ENCODE data around the gene PCF11. TPM values are rescaled to one million over a fixed set of nuclear protein-coding genes. Genes with fewer than 3 reads are reported as not detected.

PCF11 gene
- total RNA-seq, 1 experiment from 2014 or later: 46.1 TPM

GRCh38 chr11:83124636-83125424 lies 32.1 kb upstream of the PCF11 start:
- Mint-ChIP-seq H3K9me3 (no peaks in the 10 kb centered on the region), H3K4me1 (no peaks in the 10 kb centered on the region; the same call in 1 of the 2 replicates), H3K4me3 (no peak overlapping the region), H3K27ac (no peak overlapping the region), H3K27me3 (ENCODE audit: low read depth) (no peaks in the 10 kb centered on the region), H3K36me3 (no peaks in the 10 kb centered on the region)
- ChIA-PET POLR2A (no interaction called here), CTCF (no interaction called here)
- ATAC-seq (no peak), DNase-seq (ENCODE audit: low spot score) (no peak)
- TF ChIP-seq, protein P1, sequence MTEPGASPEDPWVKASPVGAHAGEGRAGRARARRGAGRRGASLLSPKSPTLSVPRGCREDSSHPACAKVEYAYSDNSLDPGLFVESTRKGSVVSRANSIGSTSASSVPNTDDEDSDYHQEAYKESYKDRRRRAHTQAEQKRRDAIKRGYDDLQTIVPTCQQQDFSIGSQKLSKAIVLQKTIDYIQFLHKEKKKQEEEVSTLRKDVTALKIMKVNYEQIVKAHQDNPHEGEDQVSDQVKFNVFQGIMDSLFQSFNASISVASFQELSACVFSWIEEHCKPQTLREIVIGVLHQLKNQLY (CRISPR knock-in tag; IDR thresholded peaks at IDR 0.05): no peak
- TF ChIP-seq TEAD4 (CRISPR knock-in tag; IDR thresholded peaks at IDR 0.05) (no peak), STAT6 (CRISPR knock-in tag; conservative IDR thresholded peaks at IDR 0.05; ENCODE audit: low read depth) (no peak)
- TF ChIP-seq, protein P2, sequence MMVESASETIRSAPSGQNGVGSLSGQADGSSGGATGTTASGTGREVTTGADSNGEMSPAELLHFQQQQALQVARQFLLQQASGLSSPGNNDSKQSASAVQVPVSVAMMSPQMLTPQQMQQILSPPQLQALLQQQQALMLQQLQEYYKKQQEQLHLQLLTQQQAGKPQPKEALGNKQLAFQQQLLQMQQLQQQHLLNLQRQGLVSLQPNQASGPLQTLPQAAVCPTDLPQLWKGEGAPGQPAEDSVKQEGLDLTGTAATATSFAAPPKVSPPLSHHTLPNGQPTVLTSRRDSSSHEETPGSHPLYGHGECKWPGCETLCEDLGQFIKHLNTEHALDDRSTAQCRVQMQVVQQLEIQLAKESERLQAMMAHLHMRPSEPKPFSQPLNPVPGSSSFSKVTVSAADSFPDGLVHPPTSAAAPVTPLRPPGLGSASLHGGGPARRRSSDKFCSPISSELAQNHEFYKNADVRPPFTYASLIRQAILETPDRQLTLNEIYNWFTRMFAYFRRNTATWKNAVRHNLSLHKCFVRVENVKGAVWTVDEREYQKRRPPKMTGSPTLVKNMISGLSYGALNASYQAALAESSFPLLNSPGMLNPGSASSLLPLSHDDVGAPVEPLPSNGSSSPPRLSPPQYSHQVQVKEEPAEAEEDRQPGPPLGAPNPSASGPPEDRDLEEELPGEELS (CRISPR knock-in tag; IDR thresholded peaks at IDR 0.05): no peak

DNA sequence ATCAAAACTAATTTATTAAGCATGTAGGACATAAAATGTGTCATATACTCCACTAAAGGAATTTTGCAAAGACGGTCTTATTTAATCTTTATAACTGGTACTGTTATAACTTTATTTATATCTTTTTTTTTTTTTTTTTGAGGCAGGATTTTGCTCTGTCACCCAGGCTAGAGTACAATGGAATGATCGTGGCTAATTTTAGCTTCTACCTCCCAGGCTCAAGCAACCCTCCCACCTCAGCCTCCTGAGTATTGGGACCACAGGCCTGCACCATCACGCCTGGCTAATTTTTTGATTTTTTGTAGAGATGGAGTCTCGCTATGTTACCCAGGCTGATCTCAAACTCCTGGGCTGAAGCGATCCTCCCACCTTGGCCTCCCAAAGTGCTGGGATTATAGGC lies 31.4 kb upstream of the PCF11 start:
- DNase-seq (ENCODE audit: low spot score) (no peak), ATAC-seq (no peak)
- POLR2A ChIA-PET: no interaction called here
- no peak for TF ChIP-seq ZMAT4 (CRISPR knock-in tag; IDR thresholded peaks at IDR 0.05)
- TF ChIP-seq ETV6 (CRISPR knock-in tag; IDR thresholded peaks at IDR 0.05): no peak
- no peak for TF ChIP-seq FOXP1 (CRISPR knock-in tag; IDR thresholded peaks at IDR 0.05; ENCODE audit: borderline replicate concordance)
- TF ChIP-seq, protein P3, sequence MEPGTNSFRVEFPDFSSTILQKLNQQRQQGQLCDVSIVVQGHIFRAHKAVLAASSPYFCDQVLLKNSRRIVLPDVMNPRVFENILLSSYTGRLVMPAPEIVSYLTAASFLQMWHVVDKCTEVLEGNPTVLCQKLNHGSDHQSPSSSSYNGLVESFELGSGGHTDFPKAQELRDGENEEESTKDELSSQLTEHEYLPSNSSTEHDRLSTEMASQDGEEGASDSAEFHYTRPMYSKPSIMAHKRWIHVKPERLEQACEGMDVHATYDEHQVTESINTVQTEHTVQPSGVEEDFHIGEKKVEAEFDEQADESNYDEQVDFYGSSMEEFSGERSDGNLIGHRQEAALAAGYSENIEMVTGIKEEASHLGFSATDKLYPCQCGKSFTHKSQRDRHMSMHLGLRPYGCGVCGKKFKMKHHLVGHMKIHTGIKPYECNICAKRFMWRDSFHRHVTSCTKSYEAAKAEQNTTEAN (CRISPR knock-in tag; IDR thresholded peaks at IDR 0.05): no peak
- no peak for TF ChIP-seq MYBL2 (CRISPR knock-in tag; IDR thresholded peaks at IDR 0.05)
- no peak for TF ChIP-seq GRHL2 (CRISPR knock-in tag; IDR thresholded peaks at IDR 0.05; ENCODE audit: insufficient replicate concordance, severe bottlenecking)
- no peak for TF ChIP-seq SOX15 (CRISPR knock-in tag; IDR thresholded peaks at IDR 0.05)
- TF ChIP-seq, protein P4, sequence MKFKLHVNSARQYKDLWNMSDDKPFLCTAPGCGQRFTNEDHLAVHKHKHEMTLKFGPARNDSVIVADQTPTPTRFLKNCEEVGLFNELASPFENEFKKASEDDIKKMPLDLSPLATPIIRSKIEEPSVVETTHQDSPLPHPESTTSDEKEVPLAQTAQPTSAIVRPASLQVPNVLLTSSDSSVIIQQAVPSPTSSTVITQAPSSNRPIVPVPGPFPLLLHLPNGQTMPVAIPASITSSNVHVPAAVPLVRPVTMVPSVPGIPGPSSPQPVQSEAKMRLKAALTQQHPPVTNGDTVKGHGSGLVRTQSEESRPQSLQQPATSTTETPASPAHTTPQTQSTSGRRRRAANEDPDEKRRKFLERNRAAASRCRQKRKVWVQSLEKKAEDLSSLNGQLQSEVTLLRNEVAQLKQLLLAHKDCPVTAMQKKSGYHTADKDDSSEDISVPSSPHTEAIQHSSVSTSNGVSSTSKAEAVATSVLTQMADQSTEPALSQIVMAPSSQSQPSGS (CRISPR knock-in tag; IDR thresholded peaks at IDR 0.05; ENCODE audit: borderline replicate concordance, low read depth): no peak
- no peaks in the 10 kb centered on the region; the same call in 1 of the 2 replicates for H3K4me1 Mint-ChIP-seq
- H3K4me3 Mint-ChIP-seq: no peak overlapping the region
- no peak overlapping the region for H3K27ac Mint-ChIP-seq
- no peaks in the 10 kb centered on the region for H3K9me3 Mint-ChIP-seq
- no peaks in the 10 kb centered on the region for H3K36me3 Mint-ChIP-seq
- CTCF ChIA-PET: no interaction called here
- H3K27me3 Mint-ChIP-seq (ENCODE audit: low read depth): no peaks in the 10 kb centered on the region

GRCh38 chr11:83127310-83127637 lies 29.7 kb upstream of the PCF11 start:
- DNase-seq (ENCODE audit: low spot score) (no peak), ATAC-seq (no peak)
- Mint-ChIP-seq H3K9me3 (peaks cover 8% of the 10 kb centered on the region), H3K27me3 (ENCODE audit: low read depth) (no peaks in the 10 kb centered on the region; the same call in 1 of the 2 replicates), H3K36me3 (no peaks in the 10 kb centered on the region), H3K4me1 (no peaks in the 10 kb centered on the region), H3K27ac (no peak overlapping the region), H3K4me3 (no peak overlapping the region)
- POLR2A ChIA-PET: interaction anchor here (0.9 kb wide), 1 partner anchor 26 kb away, joined by 4 read pairs; no protein-coding TSS in a partner anchor
- CTCF ChIA-PET: no interaction called here
- TF ChIP-seq RELA (CRISPR knock-in tag; IDR thresholded peaks at IDR 0.05; ENCODE audit: borderline replicate concordance) (no peak), IRF2 (CRISPR knock-in tag; IDR thresholded peaks at IDR 0.05; ENCODE audit: borderline replicate concordance, low read depth) (no peak), ZNF416 (CRISPR knock-in tag; IDR thresholded peaks at IDR 0.05) (no peak), ZBTB21 (CRISPR knock-in tag; IDR thresholded peaks at IDR 0.05; ENCODE audit: borderline replicate concordance) (no peak), FOXJ3 (CRISPR knock-in tag; IDR thresholded peaks at IDR 0.05; ENCODE audit: borderline replicate concordance) (no peak), ATF3 (CRISPR knock-in tag; conservative IDR thresholded peaks at IDR 0.05) (no peak)
- TF ChIP-seq, protein P5, sequence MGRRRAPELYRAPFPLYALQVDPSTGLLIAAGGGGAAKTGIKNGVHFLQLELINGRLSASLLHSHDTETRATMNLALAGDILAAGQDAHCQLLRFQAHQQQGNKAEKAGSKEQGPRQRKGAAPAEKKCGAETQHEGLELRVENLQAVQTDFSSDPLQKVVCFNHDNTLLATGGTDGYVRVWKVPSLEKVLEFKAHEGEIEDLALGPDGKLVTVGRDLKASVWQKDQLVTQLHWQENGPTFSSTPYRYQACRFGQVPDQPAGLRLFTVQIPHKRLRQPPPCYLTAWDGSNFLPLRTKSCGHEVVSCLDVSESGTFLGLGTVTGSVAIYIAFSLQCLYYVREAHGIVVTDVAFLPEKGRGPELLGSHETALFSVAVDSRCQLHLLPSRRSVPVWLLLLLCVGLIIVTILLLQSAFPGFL (CRISPR knock-in tag; IDR thresholded peaks at IDR 0.05; ENCODE audit: borderline replicate concordance): no peak
